Duodenal mucosa (tissue), 2 donors: ENCODE data around the gene OR52E2.
"Not testable (repeated sequence)": the region's sequence is repeated elsewhere in the genome, so short reads cannot be mapped to it uniquely, and the experiment has no call there.

Experiments used
- H3K27ac ChIP-seq: one replicate; pipeline ENCODE4 v1.7.0; 2013; ENCODE audit warnings: low read depth, low read length
- H3K27me3 ChIP-seq, 2 donors: one replicate each; pipeline ENCODE4 v1.7.0; 2013; ENCODE audit warnings: low read length in 2 of 2, control low read depth in 1 of 2; ENCODE audit not compliant: insufficient read depth in 2 of 2, control insufficient read depth in 1 of 2
- H3K36me3 ChIP-seq, 2 donors: one replicate each; pipeline ENCODE4 v1.7.0; 2013; ENCODE audit warnings: low read length in 2 of 2, control low read depth in 1 of 2; ENCODE audit not compliant: insufficient read depth in 2 of 2, control insufficient read depth in 1 of 2
- H3K4me1 ChIP-seq, 2 donors: one replicate each; pipeline ENCODE4 v1.7.0; 2013; ENCODE audit warnings: low read length in 2 of 2, control low read depth in 1 of 2; ENCODE audit not compliant: insufficient read depth in 2 of 2, control insufficient read depth in 1 of 2
- H3K4me3 ChIP-seq, 2 donors: one replicate each; pipeline ENCODE4 v1.7.0; 2013; ENCODE audit warnings: low read length in 2 of 2, low read depth in 1 of 2
- H3K9ac ChIP-seq, 2 donors: one replicate each; pipeline ENCODE4 v1.7.0; 2013; ENCODE audit warnings: low read length in 2 of 2, low read depth in 1 of 2
- H3K9me3 ChIP-seq, 2 donors: one replicate each; pipeline ENCODE4 v1.7.0; 2013; ENCODE audit warnings: low read length in 2 of 2, control low read depth in 1 of 2; ENCODE audit not compliant: control insufficient read depth in 1 of 2

The OR52E2 gene

DNA sequence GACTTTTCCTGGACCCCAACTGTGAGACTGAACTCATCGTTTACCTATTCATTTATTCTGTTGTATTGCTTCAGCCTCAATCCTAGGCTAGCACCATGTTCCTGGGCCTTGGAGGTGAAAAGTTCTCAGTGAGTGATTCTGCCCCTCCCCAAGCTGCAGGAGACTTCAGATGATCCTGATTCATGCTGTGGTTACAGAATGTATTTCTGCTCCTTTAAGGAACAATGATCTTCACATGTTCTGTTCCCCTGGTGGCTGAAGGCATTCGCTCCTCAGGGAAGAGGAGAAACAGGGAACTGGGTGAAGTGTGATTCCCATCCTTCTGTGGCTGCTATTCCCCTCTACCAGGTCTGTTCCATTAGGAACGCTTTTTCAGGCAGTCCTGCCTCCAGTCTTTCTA is 12.4 kb upstream of the OR52E2 start:
- Histone ChIP-seq H3K9ac (no peak overlapping the region), H3K4me1 (no peaks in the 10 kb centered on the region), H3K27ac (no peak overlapping the region)

GRCh38 chr11:5069272-5069671 is 9.8 kb upstream of the OR52E2 start, which contains the start of gene OR52E1:
Gene OR52E1, plus strand, starts transcription at chr11:5069572.
- H3K9me3 ChIP-seq = no peaks in the 10 kb centered on the region
- no peak within 1 kb of the TSS for H3K27ac ChIP-seq
- no peaks in the 10 kb centered on the region for H3K27me3 ChIP-seq
- H3K36me3 ChIP-seq = no peaks in the 10 kb centered on the region
- H3K4me1 ChIP-seq = no peaks in the 10 kb centered on the region
- no peak within 1 kb of the TSS for H3K9ac ChIP-seq
- no peak within 1 kb of the TSS for H3K4me3 ChIP-seq

More for the DNA sequence above, 12.4 kb upstream of the OR52E2 start:
- Histone ChIP-seq H3K27me3 (no peaks in the 10 kb centered on the region), H3K36me3 (no peaks in the 10 kb centered on the region), H3K4me3 (no peak overlapping the region), H3K9me3 (no peaks in the 10 kb centered on the region)

DNA sequence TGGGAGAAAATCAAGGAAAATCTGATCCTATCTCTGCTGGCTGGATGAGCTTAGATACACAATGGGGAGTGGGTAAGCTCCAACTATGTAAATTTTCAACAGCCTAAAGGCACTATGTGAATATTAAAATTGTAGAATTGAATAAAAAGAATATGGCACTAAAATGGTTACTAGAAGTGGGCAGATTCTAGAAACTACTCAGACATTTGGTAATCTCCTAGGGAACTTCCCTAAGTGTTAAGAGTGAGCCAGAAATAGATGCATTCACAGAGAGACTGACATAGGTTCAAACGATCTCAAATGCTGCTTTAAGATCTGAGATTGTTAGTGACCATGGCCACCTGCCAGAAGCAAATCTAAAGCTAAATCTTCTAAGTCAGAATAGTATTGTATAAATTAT is 5.6 kb upstream of the OR52E2 start:
- Histone ChIP-seq H3K9me3 (no peaks in the 10 kb centered on the region), H3K27ac (no peak overlapping the region), H3K4me3 (no peak overlapping the region), H3K4me1 (no peaks in the 10 kb centered on the region), H3K27me3 (no peaks in the 10 kb centered on the region), H3K36me3 (no peaks in the 10 kb centered on the region), H3K9ac (no peak overlapping the region)

DNA sequence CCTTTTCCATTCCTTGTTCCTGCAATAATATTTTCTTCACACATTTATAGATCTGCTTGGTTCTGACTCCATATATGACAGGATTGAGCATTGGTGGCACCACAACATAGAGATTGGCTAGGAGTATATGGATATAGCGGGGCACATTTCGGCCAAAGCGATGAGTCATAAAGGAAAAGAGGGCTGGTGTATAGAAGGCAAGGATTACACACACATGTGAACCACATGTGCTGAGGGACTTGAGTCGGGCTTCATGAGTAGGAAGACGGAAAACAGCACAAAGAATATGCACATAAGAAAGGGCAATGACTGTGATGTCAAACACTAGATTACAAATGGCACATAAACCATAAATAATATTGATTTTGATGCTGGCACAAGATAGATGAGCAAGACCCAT is 748 bp downstream of the OR52E2 start:
- H3K27ac ChIP-seq, H3K27me3 ChIP-seq, H3K36me3 ChIP-seq, H3K4me1 ChIP-seq, H3K4me3 ChIP-seq, H3K9ac ChIP-seq, H3K9me3 ChIP-seq: not testable (repeated sequence)

GRCh38 chr11:5046754-5047330 is 12.6 kb downstream of the OR52E2 start:
- H3K9ac ChIP-seq = no peak overlapping the region
- no peak overlapping the region for H3K27ac ChIP-seq
- H3K27me3 ChIP-seq = no peaks in the 10 kb centered on the region
- H3K9me3 ChIP-seq = no peaks in the 10 kb centered on the region
- no peak overlapping the region for H3K4me3 ChIP-seq
- no peaks in the 10 kb centered on the region for H3K4me1 ChIP-seq
- H3K36me3 ChIP-seq = no peaks in the 10 kb centered on the region

GRCh38 chr11:5046226-5046625 is 13.2 kb downstream of the OR52E2 start, which contains the start of gene OR52J3:
Gene OR52J3, plus strand, starts transcription at chr11:5046526. Its CDS starts 0 bp downstream, at chr11:5046526.
- no peak within 1 kb of the TSS for H3K9ac ChIP-seq
- no peaks in the 10 kb centered on the region for H3K36me3 ChIP-seq
- no peaks in the 10 kb centered on the region for H3K27me3 ChIP-seq
- no peaks in the 10 kb centered on the region for H3K9me3 ChIP-seq
- H3K27ac ChIP-seq = no peak within 1 kb of the TSS
- no peaks in the 10 kb centered on the region for H3K4me1 ChIP-seq
- H3K4me3 ChIP-seq = no peak within 1 kb of the TSS

DNA sequence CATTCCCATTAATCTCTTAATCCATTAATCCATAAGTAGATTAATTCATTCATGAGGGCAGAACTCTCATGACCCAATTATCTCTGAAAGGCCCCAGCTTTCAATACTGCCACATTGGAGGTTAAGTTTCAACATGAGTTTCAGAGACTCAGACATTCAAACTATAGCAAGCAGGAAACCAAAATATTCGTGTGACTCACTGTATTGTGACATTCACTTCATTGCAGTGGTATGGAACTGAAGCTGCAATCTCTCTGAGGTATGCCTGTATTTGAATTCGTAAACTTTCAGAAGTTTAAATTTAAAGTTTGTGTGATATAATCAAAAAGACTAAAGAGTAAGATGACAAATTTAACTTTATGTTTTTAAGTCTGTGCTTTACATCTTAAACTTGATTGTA is 16.0 kb downstream of the OR52E2 start:
- Histone ChIP-seq H3K27me3 (no peaks in the 10 kb centered on the region), H3K4me3 (no peak overlapping the region), H3K27ac (no peak overlapping the region), H3K9ac (no peak overlapping the region), H3K36me3 (no peaks in the 10 kb centered on the region), H3K4me1 (no peaks in the 10 kb centered on the region), H3K9me3 (no peaks in the 10 kb centered on the region)

- Histone ChIP-seq H3K27me3 (no peaks in the 10 kb centered on the region), H3K27ac (no peak overlapping the region), H3K4me3 (no peak overlapping the region), H3K9ac (no peak overlapping the region), H3K9me3 (no peaks in the 10 kb centered on the region), H3K4me1 (no peaks in the 10 kb centered on the region), H3K36me3 (no peaks in the 10 kb centered on the region)
These were observed 17.3 kb downstream of the OR52E2 start for GRCh38 chr11:5042091-5042490.

DNA sequence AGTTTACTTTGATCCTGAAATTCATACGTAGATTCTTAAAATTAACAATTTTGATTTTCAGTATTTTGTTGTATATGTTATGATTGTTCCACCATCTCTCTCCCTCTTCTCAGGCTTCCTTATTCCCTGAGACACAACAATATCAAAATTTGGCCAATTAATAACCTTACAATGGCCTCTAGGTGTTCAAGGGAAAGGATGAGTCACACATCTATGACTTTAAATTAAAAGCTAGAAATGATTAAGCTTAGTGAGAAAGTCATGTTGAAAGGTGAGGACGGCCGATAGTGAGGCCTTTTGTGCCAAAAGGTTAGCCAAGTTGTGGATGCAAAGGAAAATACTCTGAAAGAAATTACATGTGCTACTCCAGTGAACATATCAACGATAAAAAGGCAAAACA is 18.6 kb downstream of the OR52E2 start:
- no peak overlapping the region for H3K4me3 ChIP-seq
- H3K9me3 ChIP-seq = no peaks in the 10 kb centered on the region
- no peak overlapping the region for H3K9ac ChIP-seq
- H3K27ac ChIP-seq = no peak overlapping the region
- no peaks in the 10 kb centered on the region for H3K4me1 ChIP-seq
- H3K36me3 ChIP-seq = no peaks in the 10 kb centered on the region
- no peaks in the 10 kb centered on the region for H3K27me3 ChIP-seq

- no peak overlapping the region for H3K9ac ChIP-seq
- H3K27me3 ChIP-seq = no peaks in the 10 kb centered on the region
- no peak overlapping the region for H3K4me3 ChIP-seq
- no peaks in the 10 kb centered on the region for H3K4me1 ChIP-seq
- H3K27ac ChIP-seq = no peak overlapping the region
- no peaks in the 10 kb centered on the region for H3K36me3 ChIP-seq
- no peaks in the 10 kb centered on the region for H3K9me3 ChIP-seq
These were observed 21.1 kb downstream of the OR52E2 start for GRCh38 chr11:5038341-5038740.

GRCh38 chr11:5037926-5038325 is 21.5 kb downstream of the OR52E2 start:
- Histone ChIP-seq H3K4me1 (no peaks in the 10 kb centered on the region), H3K36me3 (no peaks in the 10 kb centered on the region), H3K27me3 (no peaks in the 10 kb centered on the region), H3K9me3 (no peaks in the 10 kb centered on the region), H3K4me3 (no peak overlapping the region), H3K27ac (no peak overlapping the region), H3K9ac (no peak overlapping the region)
